Right ventricle myocardium inferior (tissue), 1 donor: Measurements from ENCODE around the gene BRMS1. TPM values are rescaled to one million over a fixed set of nuclear protein-coding genes. Genes with fewer than 3 reads are reported as not detected.
"Not testable (repeated sequence)": the region's sequence is repeated elsewhere in the genome, so short reads cannot be mapped to it uniquely, and the experiment has no call there.

ENCODE experiments used
- ATAC-seq: fragments of 200-7000 bp; cut with Tn5 transposase; one replicate; pipeline ENCODE4 v1.9.1; 2020; ENCODE audit warnings: mild to moderate bottlenecking, moderate library complexity
- DNase-seq: peaks from one replicate; pipeline ENCODE4 v3.0.0; 2021; ENCODE audit errors: missing footprints
- intact Hi-C: fragments of 100-400 bp; cut with DNase I; formaldehyde crosslinking; loops from one replicate; pipeline ENCODE4 v1.11.0; 2022
- total RNA-seq: library from RNA; stranded (reverse); fragmentation: NEBNext Ultra II Directional; extraction: Animal tissue kit (Norgen Biotek cat#: 25700); gene quantifications from one replicate; pipeline ENCODE4 v1.2.1, GENCODE V29; 2021
- donor health status: DM: no; HTN: yes; CAD: no; lungs with severe emphysema.

Gene BRMS1
- total RNA-seq, 1 donor from 2014 or later = 14.6 TPM

DNA sequence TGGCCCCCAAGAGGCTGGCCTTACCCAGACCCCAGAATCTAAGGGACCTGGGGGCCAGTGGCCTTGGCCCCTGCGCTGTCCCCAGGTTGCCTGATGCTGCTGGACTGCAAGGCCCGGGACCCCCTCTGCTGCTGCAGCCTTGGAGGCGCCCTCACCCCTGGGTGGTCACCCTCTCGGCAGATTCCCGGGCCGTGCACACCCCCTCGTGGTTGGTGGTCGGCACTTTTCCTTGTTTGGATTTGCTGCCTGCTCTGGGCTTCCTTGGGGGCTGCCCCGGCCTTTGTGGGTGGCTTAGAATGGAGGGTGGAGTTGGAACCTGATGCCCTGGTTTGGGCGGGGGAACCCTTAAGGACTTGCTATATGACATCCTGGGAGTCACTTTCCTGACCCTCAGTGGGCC lies 14.0 kb downstream of the BRMS1 start:
- intact Hi-C loops = no loop called here
- no peak for ATAC-seq
- peak; percentile 1 for DNase-seq

DNA sequence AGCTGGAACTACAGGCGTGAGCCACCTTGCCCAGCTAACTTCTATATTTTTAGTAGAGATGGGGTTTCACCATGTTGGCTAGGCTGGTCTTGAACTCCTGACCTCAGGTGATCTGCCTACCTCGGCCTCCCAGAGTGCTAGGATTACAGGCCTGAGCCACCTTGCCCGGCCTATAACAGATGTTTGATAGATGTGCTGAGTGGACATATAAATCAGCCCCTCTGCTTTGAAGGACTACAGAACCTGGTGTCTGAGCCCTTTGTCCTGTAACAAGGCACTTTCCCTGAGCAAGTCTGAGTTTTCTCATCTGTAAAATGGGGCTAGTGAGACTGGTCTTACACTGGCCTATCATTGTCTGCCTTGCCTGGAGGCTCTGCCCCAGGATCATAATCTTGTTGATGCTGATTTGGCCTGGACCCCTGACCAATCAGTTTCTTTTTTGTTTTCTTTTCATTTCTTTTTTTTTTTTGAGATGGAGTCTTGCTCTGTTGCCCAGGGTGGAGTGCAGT lies 15.7 kb downstream of the BRMS1 start:
- peak; percentile 21 for DNase-seq
- intact Hi-C loops = no loop called here
- no peak for ATAC-seq

DNA sequence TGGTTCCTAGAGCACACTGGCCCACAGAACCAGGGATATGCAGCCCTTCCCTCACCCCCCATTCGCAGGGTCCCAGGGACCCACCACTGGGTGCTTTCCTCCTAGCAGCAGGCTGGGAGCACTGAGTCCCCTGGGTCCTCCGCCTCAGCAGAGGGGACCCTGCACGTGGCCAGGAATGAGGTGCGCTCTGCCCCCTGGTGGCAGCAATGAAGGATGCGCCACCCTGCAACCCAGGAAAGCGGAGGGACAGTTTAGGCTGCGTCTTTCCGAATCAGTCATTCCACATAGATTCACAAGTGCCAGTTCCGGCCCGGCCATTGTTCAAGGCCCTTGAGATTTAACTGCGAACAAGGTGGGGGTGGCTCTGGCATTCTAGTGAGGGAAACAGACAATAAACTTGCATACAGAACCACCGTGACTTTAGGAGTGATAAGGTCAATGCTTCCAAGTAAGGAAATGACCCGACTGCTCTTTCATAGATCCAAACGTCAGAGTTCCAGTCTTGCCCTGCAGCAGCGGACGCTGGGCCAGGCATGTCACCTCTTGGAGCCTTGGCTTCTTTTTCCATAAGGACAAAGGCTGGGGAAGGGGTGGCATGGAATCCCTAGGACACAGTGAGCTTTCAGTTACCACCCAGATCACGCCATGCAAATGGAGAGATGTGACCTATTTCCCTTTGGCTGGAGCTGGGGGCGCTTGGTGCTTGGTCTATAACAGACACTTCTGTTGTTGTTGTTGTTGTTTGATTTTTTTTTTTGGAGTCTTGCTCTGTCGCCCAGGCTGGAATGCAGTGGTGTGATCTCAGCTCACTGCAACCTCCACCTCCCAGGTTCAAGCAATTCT lies 16.4 kb downstream of the BRMS1 start:
- intact Hi-C loops = loop anchor here (1.0 kb wide), 1 partner anchor 16 kb away; no protein-coding TSS in a partner anchor
- peak; percentile 88 for DNase-seq
- peak; percentile 73 for ATAC-seq

DNA sequence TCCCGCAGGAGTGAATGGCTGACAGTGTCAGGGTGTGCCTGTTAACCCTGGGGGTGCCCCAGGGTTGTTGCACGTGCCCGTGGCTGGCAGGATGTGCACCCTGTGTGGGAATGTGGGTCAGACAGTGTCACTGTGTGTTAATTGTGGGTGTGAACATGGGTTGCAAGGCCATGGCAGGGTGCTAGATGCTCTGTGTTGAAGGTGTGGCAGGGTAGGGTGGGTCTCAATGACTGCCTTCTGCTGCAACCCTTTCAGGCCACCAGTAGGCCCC lies 16.9 kb downstream of the BRMS1 start:
- no peak for ATAC-seq
- DNase-seq = peak; percentile 21
- intact Hi-C loops = loop anchor here (1.0 kb wide), 1 partner anchor 16 kb away; no protein-coding TSS in a partner anchor

GRCh38 chr11:66327171-66328030 lies 17.5 kb downstream of the BRMS1 start:
- DNase-seq (peak; percentile 58), ATAC-seq (peak; percentile 30)
- intact Hi-C loops = loop anchor here (1.0 kb wide), 1 partner anchor 15 kb away; no protein-coding TSS in a partner anchor

DNA sequence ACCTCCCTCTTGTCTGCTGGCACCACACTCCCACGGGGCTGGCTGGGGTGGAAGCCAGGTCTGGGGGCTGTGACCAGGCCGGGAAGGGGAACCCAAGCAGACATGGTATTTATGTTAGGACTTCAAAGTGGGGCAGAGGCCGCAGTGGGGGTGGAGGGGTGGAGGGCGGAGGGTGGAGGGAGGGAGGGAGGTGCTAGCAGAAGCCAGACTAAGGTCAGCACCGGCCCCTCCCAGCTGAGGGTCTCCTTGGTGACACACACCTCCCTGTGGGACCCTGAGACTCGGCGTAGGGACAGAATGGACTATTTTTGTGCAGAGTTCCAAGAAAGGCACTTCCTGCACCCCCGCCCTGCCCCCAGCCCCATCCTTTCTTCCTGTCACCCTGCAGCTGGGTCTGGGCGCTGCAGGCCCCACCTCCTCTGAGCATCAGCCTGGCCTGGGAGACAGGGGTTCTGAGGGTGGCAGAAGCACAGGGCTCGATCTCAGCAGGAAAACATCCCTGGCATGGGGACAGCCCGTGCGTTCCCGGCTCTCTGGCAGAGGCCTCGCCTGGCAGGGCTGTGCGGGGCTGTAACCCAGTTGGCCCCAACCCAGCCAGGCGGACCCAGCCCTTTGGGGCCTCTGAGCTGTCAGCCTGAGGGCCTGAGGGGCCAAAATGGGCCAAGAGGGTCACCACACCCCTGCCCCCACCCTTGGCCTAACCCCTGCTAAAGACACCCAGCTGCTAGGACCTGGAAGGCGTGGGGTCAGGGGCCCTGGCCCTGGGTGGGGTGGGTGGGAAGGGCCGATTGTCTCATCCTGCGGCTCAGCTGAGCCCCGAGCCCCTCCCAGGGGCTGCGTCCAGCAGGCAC lies 18.4 kb downstream of the BRMS1 start:
- peak; percentile 62 for ATAC-seq

DNA sequence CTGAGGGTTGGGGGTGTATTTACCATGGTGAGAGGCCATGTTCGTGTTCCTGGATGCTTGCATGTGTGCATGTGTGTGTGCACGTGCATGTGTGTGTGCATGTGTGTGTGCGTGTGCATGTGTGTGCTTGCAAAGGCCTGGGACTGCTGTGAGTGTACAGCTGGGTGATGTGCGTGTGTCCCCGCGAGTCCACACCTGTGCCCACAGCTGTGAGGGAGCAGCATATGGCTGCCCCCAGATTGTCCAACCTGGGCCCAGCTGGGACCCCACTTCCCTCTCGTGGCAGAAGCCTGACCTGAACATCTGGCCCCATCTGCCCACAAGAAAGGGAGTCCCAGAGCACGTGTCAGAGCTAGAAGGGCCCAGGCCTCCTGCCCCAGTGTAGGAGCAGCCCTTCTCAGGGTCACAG lies 19.6 kb downstream of the BRMS1 start:
- intact Hi-C loops = no loop called here
- DNase-seq (peak; percentile 49), ATAC-seq (no peak)

More for the DNA sequence above, 18.4 kb downstream of the BRMS1 start:
- intact Hi-C loops = no loop called here
- DNase-seq = peak; percentile 83

DNA sequence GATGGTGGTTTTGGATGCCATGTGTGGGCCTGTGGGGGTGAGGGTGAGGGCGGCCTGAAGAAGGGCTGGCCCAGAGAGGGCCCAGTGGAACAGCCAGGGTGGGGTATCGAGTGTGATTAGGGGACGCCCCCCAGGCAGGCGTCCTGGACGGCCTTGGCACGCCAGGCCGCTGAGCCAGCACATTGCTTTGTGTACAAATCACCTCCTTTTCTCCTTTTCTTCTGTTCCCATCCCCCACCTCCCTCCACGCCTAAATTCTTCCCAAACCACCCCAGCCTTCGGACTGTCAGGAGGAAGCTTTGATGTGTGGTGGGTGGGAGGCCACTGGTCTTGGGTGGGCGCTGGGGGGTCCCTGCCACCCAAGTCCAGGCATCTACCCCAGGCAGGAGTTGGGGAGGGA lies 20.2 kb downstream of the BRMS1 start:
- ATAC-seq (no peak), DNase-seq (peak; percentile 55)
- intact Hi-C loops = no loop called here

DNA sequence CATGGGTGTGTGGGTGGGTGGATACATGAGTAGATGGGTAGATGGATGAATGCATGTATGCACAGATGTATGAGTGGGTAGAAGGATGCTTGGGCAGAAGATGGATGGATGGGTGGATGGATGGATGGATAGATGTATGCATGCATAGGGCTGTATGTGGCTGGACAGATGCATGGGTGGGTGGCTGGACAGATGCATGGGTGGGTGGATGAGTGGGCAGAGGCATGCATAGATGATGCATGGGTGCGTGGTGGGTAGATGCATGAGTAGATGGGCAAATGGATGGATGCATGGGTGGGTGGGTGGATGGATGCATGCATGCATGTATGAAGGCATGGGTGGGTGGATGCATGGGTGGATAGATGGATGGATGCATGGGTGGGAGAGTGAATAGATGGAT lies 21.2 kb downstream of the BRMS1 start:
- intact Hi-C loops = no loop called here
- peak; percentile 32 for DNase-seq
- ATAC-seq = no peak

DNA sequence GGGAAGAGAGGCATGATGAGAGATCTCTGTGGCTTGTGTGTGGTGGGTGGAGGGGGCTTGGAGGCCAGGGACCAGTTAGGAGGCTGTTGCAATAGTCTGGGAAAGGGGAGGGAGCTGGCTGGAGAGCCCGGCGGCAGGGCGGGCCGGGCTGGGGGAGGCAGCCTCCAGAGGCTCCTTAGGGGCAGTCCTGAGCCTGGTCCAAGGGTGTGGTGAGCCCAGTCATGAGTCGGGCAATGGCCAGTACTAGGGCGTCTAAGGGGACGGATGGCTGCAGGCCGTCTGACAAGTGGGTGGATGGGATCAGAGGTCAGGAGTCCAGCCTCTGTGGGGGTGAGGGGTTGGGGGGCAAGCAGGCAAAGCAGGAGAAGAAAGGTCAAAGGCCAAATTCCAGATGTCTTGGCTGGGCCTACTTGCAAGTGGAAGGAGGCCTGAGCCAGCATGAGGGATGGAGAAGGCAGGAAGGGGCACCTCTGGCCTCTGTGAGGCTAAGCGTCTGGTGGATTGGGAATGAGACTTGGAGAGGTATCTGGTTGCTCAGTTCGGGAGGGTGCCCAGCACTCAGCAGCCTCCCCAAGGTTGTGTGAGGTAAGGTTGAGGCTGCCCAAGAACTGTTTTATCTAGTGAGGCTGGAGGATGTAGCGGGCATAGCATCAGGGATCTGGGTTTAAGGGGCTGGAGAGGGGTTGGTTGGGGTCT lies 22.0 kb downstream of the BRMS1 start:
- ATAC-seq = peak; percentile 78
- intact Hi-C loops = no loop called here
- DNase-seq = peak; percentile 85

DNA sequence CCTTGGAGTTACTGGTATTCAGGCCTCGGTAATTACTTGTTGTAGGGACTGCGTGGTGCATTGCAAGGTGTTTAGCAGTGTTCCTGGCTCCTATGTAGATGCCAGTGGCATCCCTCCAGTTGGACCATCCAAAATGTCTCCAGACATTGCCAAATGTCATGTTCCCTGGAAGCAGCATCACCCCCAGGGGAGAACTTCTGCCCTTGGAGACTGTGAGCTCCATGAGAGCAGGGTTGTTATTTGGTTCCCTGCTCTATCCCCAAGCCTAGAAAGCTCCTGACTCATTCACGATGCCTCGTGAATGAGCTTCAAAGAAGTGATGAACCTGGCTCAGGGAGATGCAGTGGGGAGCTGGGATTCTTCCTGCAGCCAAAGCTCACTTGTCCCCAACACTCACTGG lies 23.3 kb downstream of the BRMS1 start:
- DNase-seq = no peak
- no peak for ATAC-seq
- intact Hi-C loops = no loop called here

DNA sequence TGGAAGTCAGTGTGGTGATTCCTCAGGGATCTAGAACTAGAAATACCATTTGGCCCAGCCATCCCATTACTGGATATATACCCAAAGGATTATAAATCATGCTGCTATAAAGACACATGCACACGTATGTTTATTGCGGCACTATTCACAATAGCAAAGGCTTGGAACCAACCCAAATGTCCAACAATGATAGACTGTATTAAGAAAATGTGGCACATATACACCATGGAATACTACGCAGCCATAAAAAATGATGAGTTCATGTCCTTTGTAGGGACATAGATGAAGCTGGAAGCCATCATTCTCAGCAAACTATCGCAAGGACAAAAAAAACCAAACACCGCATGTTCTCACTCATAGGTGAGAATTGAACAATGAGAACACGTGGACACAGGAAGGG lies 24.2 kb downstream of the BRMS1 start:
- ATAC-seq, intact Hi-C loops, DNase-seq: not testable (repeated sequence)

- ATAC-seq, DNase-seq, intact Hi-C loops: not testable (repeated sequence)
These were observed 24.6 kb downstream of the BRMS1 start for GRCh38 chr11:66320289-66320688.

DNA sequence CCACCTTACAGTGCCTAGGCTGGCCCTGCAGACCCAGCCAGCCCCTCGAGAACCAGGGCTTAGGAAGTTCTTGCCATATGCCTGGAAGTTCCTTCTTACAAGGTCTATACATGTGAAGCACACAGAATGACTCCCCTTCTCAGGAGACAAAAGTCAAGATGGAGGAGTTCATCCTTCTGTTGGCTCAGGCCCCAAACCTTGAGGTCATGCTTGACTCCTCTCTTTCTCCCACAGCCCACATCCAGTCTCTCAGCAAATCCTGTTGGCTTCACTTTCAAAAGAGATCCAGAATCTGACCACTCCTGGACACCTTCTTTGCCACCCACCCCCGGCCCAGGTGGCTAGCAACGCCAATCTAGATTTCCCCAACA lies 26.3 kb downstream of the BRMS1 start:
- DNase-seq = peak; percentile 28
- no peak for ATAC-seq
- intact Hi-C loops = no loop called here

DNA sequence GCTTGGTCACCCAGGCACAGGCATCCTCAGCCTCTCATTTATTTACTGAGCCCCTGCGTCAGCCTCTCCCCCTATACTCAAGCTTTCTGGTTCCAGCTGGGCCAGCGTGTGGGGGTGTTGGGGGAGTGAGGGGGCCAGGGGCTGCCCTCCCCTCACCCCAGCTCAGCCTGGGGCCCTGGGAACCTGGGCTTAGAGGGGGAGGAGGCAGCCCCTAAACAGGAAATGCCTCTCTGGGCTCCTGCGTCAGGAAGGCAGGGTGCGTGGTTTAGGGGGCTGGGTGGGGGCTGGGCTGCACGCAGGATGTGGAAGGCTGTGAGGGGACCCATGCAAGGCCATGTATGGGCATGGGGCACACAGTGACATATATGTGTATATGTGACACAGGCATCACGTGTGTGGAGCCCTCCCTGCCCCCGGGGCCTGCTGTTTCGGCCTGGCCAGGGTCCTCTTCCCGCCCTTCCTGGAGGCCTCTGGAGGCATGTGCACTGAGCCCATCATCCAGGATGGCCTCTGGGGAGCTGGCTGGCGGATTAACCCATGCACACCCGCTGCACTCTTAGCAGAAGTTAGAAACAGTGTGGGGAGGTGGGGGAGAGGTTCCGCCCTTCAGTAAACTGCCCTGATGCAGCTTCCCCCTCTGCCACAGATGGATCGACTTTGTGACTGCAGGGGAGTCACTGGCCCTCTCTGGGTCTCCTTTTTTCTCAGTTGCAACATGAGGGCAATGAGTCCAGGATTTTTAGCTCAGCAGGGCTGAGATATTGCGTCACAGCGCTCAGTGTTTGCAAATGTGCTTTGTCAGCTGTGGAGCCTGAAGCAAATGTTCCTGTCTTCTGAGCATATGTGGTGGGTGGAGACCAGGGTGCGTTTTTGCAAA lies 26.9 kb downstream of the BRMS1 start:
- peak; percentile 87 for DNase-seq
- intact Hi-C loops = no loop called here
- ATAC-seq = peak; percentile 41

- peak; percentile 73 for DNase-seq
- peak; percentile 11 for ATAC-seq
- intact Hi-C loops = no loop called here
These were observed 27.6 kb downstream of the BRMS1 start for GRCh38 chr11:66317322-66317722.

DNA sequence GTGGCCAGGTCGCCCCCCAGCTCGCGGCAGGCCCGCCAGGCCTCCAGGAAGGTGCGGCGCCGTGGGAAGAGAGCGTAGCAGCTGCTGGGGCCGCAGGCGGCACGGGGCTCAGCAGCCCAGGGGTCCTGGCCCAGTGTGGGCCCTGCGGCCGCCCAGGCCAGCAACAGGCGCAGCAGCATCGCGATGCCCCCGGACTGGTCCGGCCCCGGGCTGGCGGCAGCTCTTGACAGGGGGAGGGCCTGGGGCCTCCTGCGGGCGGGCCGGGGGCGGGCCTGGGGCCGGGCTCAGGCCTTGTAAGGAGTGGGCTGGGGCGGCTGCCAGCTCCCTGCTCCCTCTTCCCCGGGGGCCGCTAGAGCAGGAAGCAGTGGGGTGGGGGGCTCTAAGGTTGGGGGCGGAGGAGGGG lies 28.1 kb downstream of the BRMS1 start, which contains the start of gene CD248:
Gene CD248, minus strand, starts transcription at position 196 of the 403 bp plus-strand sequence. Its CDS starts 17 bp downstream, at position 179.
- intact Hi-C loops = no loop called here
- ATAC-seq = peak; percentile 58
- DNase-seq = peak; percentile 91
